Neural cell (in vitro differentiated cells): ENCODE data around the gene CHTF18. TPM values are rescaled to one million over a fixed set of nuclear protein-coding genes. Genes with fewer than 3 reads are reported as not detected.

Experiments used
- H2AFZ ChIP-seq: fragments of 200-600, 300-800 bp; sonication (generic), shearing (Covaris generic); 2 replicates; pipeline ENCODE4 v1.6.0; 2014; ENCODE audit warnings: low read depth, mild to moderate bottlenecking, antibody characterized with exemption, low read length, moderate library complexity
- H3F3A ChIP-seq: fragments of 200-600 bp; shearing (Covaris generic); 2 replicates; pipeline ENCODE4 v1.6.1; 2016; ENCODE audit warnings: mild to moderate bottlenecking, moderate library complexity, mixed read lengths, antibody characterized with exemption, low read length; ENCODE audit not compliant: insufficient read depth, poor library complexity, severe bottlenecking
- H3K27ac ChIP-seq: fragments of 200-600, 300-800 bp; sonication (generic), shearing (Covaris generic); 2 replicates; pipeline ENCODE4 v1.5.1; 2014; ENCODE audit warnings: mild to moderate bottlenecking, low read length, moderate library complexity
- H3K27me3 ChIP-seq: fragments of 300-800, 200-600 bp; sonication (generic), shearing (Covaris generic); 2 replicates; pipeline ENCODE4 v1.6.0; 2014; ENCODE audit warnings: mild to moderate bottlenecking, low read depth, low read length, moderate library complexity; ENCODE audit not compliant: insufficient read depth
- H3K36me3 ChIP-seq: fragments of 300-800, 200-600 bp; sonication (generic), shearing (Covaris generic); 2 replicates; pipeline ENCODE4 v1.5.1; 2014; ENCODE audit warnings: mild to moderate bottlenecking, antibody characterized with exemption, low read length, moderate library complexity; ENCODE audit not compliant: insufficient read depth
- H3K4me2 ChIP-seq: fragments of 300-800, 200-600 bp; sonication (generic), shearing (Covaris generic); 2 replicates; pipeline ENCODE4 v1.6.0; 2014; ENCODE audit warnings: mild to moderate bottlenecking, low read length
- H3K4me3 ChIP-seq: fragments of 300-800, 200-600 bp; sonication (generic), shearing (Covaris generic); 2 replicates; pipeline ENCODE4 v1.5.1; 2014; ENCODE audit warnings: mild to moderate bottlenecking, low read length, moderate library complexity
- H3K79me2 ChIP-seq: fragments of 200-600 bp; shearing (Covaris generic); replicated peaks from 2 replicates; pipeline ENCODE4 v1.6.0; 2014; ENCODE audit warnings: mild to moderate bottlenecking, low read length, moderate library complexity; ENCODE audit not compliant: insufficient read depth
- H3K9ac ChIP-seq: fragments of 300-800, 200-600 bp; sonication (generic), shearing (Covaris generic); 2 replicates; pipeline ENCODE4 v1.6.1; 2016; ENCODE audit warnings: mild to moderate bottlenecking, low read length, mixed read lengths
- H3K9me2 ChIP-seq: fragments of 200-600 bp; shearing (Covaris generic); 2 replicates; pipeline ENCODE4 v1.6.1; 2016; ENCODE audit warnings: mild to moderate bottlenecking, low read length, mixed read lengths; ENCODE audit not compliant: insufficient read depth
- H3K9me3 ChIP-seq: fragments of 200-600, 300-800 bp; sonication (generic), shearing (Covaris generic); 2 replicates; pipeline ENCODE4 v1.6.1; 2016; ENCODE audit warnings: mild to moderate bottlenecking, mixed run types, low read length, moderate library complexity, mixed read lengths
- H4K20me1 ChIP-seq: fragments of 200-600 bp; shearing (Covaris generic); 2 replicates; pipeline ENCODE4 v1.6.1; 2016; ENCODE audit warnings: mild to moderate bottlenecking, mixed run types; ENCODE audit not compliant: insufficient read depth
- EP300 ChIP-seq: fragments of 450-650 bp; conservative IDR thresholded peaks from 2 replicates; pipeline ENCODE4 v1.6.1; 2014; ENCODE audit warnings: antibody characterized with exemption, mild to moderate bottlenecking, moderate library complexity; ENCODE audit not compliant: poor library complexity, severe bottlenecking
- EZH2 ChIP-seq: fragments of 200-600, 300-800 bp; shearing (Covaris generic), sonication (generic); IDR thresholded peaks from 2 replicates; pipeline ENCODE4 v1.6.1; 2014; ENCODE audit warnings: antibody characterized with exemption, low read length, borderline replicate concordance, mild to moderate bottlenecking; ENCODE audit not compliant: insufficient read depth, poor library complexity, severe bottlenecking
- MXI1 ChIP-seq: fragments of 450-650 bp; conservative IDR thresholded peaks from 2 replicates; pipeline ENCODE4 v1.6.1; 2014; ENCODE audit warnings: antibody characterized with exemption, mild to moderate bottlenecking; ENCODE audit not compliant: poor library complexity, severe bottlenecking
- POLR2AphosphoS5 ChIP-seq: IDR thresholded peaks from 2 replicates; pipeline ENCODE4 v1.6.1; 2012
- RAD21 ChIP-seq: fragments of 450-650 bp; conservative IDR thresholded peaks from 2 replicates; pipeline ENCODE4 v1.6.1; 2014; ENCODE audit warnings: antibody characterized with exemption, mild to moderate bottlenecking, moderate library complexity
- SMC3 ChIP-seq: fragments of 450-650 bp; conservative IDR thresholded peaks from 2 replicates; pipeline ENCODE4 v1.6.1; 2014; ENCODE audit warnings: antibody characterized with exemption, mild to moderate bottlenecking, moderate library complexity; ENCODE audit not compliant: poor library complexity
- TAF1 ChIP-seq: IDR thresholded peaks from 2 replicates; pipeline ENCODE4 v1.6.1; 2012; ENCODE audit warnings: low read depth
- polyA plus RNA-seq: library from polyadenylated mRNA; depleted of rRNA; stranded (reverse); fragments of >200 nt; gene quantifications from 2 replicates; pipeline ENCODE4 v1.2.3, GENCODE V29; 2014
- TF ChIP-seq, protein P1 (sequence below): IDR thresholded peaks from 2 replicates; pipeline ENCODE4 v1.6.1; 2012; ENCODE audit warnings: borderline replicate concordance
- TF ChIP-seq, protein P2 (sequence below): fragments of 450-650 bp; IDR thresholded peaks from 2 replicates; pipeline ENCODE4 v1.5.1; 2014; ENCODE audit warnings: antibody characterized with exemption, mild to moderate bottlenecking, moderate library complexity; ENCODE audit not compliant: poor library complexity, severe bottlenecking

The CHTF18 gene
- polyA plus RNA-seq, 1 donor from 2014 or later = 31.2 TPM

DNA sequence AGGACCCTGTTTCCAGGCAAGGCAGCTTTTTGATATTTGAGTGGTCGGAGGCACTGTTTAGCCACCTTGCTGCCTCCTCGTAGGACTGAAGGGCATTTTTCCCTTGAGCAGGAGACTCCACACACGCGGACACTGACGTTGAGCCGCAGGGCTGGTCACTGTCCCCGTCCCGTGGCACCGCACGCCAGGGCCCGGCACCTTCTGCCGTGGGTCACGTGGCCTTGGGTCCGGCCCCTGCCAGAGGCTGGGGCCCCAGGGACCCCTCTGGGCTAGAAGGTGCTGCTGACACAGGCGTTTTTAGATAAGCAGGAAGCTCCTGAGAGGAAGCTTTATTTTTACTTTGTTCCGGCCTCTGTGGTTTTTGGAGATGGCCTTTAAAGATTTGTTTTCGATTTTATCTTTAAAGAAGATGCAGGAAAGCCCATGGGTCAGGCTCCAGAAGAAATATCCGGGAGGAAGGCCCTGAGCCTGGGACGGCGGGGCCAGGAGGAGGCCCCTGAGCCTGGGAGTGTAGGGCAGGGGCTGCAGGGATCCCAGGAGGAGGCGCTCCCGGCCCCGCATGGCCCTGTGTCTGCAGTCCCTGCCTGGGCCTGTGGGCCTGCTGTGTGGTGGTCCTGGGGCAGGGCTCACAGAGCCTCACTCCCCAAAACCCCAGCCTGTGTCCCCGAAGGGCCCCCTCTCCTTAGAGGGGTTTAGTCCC lies 42.6 kb downstream of the CHTF18 start:
- Histone ChIP-seq H3K79me2 (no peaks in the 10 kb centered on the region), H3K4me3 (no peak overlapping the region), H3K9ac (no peak overlapping the region), H3K9me3 (peaks cover 8% of the 10 kb centered on the region), H3K4me2 (no peak overlapping the region), H3K27me3 (no peaks in the 10 kb centered on the region), H3K36me3 (no peaks in the 10 kb centered on the region), H4K20me1 (no peaks in the 10 kb centered on the region), H3K9me2 (no peaks in the 10 kb centered on the region), H3F3A (no peaks in the 10 kb centered on the region), H2AFZ (no peak overlapping the region), H3K27ac (no peak overlapping the region)
- TF ChIP-seq POLR2AphosphoS5 = no peak
- no peak for TF ChIP-seq EP300
- TF ChIP-seq MXI1 = no peak
- TF ChIP-seq, protein P1, sequence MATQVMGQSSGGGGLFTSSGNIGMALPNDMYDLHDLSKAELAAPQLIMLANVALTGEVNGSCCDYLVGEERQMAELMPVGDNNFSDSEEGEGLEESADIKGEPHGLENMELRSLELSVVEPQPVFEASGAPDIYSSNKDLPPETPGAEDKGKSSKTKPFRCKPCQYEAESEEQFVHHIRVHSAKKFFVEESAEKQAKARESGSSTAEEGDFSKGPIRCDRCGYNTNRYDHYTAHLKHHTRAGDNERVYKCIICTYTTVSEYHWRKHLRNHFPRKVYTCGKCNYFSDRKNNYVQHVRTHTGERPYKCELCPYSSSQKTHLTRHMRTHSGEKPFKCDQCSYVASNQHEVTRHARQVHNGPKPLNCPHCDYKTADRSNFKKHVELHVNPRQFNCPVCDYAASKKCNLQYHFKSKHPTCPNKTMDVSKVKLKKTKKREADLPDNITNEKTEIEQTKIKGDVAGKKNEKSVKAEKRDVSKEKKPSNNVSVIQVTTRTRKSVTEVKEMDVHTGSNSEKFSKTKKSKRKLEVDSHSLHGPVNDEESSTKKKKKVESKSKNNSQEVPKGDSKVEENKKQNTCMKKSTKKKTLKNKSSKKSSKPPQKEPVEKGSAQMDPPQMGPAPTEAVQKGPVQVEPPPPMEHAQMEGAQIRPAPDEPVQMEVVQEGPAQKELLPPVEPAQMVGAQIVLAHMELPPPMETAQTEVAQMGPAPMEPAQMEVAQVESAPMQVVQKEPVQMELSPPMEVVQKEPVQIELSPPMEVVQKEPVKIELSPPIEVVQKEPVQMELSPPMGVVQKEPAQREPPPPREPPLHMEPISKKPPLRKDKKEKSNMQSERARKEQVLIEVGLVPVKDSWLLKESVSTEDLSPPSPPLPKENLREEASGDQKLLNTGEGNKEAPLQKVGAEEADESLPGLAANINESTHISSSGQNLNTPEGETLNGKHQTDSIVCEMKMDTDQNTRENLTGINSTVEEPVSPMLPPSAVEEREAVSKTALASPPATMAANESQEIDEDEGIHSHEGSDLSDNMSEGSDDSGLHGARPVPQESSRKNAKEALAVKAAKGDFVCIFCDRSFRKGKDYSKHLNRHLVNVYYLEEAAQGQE = no peak
- TF ChIP-seq, protein P2, sequence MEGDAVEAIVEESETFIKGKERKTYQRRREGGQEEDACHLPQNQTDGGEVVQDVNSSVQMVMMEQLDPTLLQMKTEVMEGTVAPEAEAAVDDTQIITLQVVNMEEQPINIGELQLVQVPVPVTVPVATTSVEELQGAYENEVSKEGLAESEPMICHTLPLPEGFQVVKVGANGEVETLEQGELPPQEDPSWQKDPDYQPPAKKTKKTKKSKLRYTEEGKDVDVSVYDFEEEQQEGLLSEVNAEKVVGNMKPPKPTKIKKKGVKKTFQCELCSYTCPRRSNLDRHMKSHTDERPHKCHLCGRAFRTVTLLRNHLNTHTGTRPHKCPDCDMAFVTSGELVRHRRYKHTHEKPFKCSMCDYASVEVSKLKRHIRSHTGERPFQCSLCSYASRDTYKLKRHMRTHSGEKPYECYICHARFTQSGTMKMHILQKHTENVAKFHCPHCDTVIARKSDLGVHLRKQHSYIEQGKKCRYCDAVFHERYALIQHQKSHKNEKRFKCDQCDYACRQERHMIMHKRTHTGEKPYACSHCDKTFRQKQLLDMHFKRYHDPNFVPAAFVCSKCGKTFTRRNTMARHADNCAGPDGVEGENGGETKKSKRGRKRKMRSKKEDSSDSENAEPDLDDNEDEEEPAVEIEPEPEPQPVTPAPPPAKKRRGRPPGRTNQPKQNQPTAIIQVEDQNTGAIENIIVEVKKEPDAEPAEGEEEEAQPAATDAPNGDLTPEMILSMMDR = no peak
- no peak for TF ChIP-seq EZH2
- no peak for TF ChIP-seq RAD21
- TF ChIP-seq SMC3 = no peak
- no peak for TF ChIP-seq TAF1

DNA sequence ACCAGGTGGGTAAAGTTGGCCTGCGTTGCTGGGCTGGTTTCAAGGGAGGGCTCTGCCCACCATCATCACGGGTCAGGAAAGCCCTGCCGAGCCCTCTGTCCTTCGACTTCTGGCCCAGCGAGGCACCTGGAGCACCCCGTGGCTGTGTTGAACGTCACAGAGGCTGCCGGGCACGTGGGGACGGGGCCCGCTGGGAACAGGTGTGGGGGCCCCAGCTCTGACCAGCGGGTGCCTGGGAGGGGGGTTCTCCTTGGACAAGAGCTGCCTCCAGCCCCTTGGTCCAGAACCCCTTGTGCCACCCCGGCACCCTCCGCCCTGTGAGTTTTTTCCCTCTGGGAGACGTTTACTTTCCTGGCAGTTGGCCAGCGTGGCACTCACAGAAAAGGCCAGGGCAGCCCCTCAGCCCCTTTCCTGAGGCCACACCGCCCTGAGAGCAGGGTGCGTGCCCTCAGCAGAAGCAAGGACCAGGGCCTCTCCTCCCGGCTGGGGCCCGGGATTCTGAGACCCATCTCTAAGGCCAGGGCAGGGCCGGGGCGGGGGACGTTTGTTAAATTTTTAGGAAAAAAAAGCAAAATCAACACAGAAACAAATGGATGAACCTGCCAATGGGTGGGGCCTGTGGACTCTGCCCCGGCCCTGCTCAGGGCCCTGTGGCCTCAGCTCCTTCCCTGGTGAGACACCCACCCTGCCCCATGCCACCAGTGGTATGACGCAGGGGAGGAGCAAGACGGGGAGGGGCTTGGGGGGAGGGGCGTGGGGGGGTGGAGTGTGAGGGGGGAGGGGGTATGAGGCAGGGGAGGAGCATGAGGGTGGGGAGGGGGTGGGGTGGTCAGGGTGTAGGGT lies 43.4 kb downstream of the CHTF18 start:
- no peaks in the 10 kb centered on the region for H3K79me2 ChIP-seq
- no peak overlapping the region for H3K4me3 ChIP-seq
- no peak overlapping the region for H3K4me2 ChIP-seq
- H3F3A ChIP-seq = no peaks in the 10 kb centered on the region
- peaks cover 12% of the 10 kb centered on the region for H3K9me3 ChIP-seq
- TF ChIP-seq POLR2AphosphoS5 (no peak), SMC3 (no peak), EZH2 (no peak), MXI1 (no peak), EP300 (no peak), TAF1 (no peak), RAD21 (no peak)
- TF ChIP-seq, protein P1 = no peak
- TF ChIP-seq, protein P2 = no peak
- H3K9ac ChIP-seq = no peak overlapping the region
- H2AFZ ChIP-seq = no peak overlapping the region
- H3K27me3 ChIP-seq = no peaks in the 10 kb centered on the region
- H3K36me3 ChIP-seq = no peaks in the 10 kb centered on the region
- H3K27ac ChIP-seq = no peak overlapping the region
- H3K9me2 ChIP-seq = no peaks in the 10 kb centered on the region
- H4K20me1 ChIP-seq = no peaks in the 10 kb centered on the region
